HG03378 (cell line): ENCODE measurements around the gene PLXNA3.

Experiments
- ATAC-seq: cut with Tn5 transposase; IDR thresholded peaks from one replicate; pipeline ENCODE4 v1.9.1; 2021; ENCODE audit warnings: mild to moderate bottlenecking, moderate library complexity; ENCODE audit not compliant: unreplicated experiment

The PLXNA3 gene

GRCh38 chrX:154457491-154458115, 478 bp upstream of the PLXNA3 start:
- ATAC-seq: no peak

DNA sequence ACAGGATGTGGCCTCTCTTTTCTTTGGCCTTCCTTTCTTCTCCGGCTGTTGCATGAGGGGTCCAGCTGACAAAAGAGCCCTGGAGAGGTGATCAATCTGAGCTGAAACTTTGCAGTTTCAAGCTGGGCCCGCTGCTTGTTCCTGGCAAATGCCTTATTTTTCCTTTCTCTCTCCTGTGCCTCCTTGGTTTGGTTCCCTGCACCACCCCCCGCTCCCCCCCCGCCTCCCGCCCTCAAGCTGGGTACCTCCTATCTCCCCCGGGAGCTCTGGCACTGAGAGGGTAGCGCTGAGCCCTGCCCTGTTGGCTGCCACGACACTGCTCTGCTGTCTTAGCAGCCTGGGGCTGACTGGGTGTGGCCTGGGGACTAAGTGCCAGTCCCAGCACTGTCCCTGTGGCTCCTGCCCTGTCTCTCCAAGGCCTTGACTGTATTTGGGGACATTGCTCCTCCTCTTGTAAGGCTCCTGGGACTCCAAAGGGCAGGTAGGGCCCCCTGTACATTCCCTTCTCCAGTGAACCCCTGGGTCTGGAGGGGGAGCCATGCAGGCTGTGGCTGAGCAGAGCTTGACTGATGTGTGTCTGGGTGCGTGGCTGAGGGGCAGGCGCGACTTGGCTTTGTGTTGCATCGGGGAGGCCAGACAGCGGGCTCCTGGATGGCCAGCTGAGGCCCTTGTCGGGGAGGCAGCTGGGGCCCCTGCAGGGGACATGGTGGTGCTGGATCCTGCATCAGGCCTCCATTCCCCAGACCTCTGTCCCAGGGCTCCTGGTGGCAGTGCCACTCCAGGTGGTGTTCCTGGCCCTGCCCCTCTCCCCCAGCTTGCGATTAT, 1.1 kb downstream of the PLXNA3 start:
- ATAC-seq: no peak

DNA sequence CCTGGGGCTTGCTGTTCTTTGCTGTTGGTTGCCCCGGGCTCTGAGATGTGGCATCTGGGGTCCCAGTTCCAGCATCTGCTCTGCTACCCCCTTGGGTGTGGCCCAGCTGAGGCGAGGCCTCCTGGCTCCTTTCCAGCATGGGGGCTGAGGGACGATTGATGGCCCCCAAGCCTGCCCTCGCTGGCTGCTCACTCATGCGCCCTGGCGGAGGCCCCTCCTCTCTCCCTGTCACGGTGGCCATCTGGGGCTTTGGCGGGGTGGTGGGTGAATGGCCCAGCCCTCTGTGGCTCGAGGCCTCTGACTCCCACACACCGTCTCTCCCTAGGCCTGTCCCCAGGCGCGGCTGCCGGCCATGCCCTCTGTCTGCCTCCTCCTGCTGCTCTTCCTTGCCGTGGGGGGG, 1.8 kb downstream of the PLXNA3 start:
- ATAC-seq: no peak

DNA sequence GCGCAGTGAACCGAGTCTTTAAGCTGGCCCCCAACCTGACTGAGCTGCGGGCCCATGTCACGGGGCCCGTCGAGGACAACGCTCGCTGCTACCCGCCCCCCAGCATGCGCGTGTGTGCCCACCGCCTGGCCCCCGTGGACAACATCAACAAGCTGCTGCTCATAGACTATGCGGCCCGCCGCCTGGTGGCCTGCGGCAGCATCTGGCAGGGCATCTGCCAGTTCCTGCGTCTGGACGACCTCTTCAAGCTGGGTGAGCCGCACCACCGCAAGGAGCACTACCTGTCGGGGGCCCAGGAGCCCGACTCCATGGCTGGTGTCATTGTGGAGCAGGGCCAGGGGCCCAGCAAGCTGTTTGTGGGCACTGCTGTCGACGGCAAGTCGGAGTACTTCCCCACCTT, 2.2 kb downstream of the PLXNA3 start:
- no peak for ATAC-seq

DNA sequence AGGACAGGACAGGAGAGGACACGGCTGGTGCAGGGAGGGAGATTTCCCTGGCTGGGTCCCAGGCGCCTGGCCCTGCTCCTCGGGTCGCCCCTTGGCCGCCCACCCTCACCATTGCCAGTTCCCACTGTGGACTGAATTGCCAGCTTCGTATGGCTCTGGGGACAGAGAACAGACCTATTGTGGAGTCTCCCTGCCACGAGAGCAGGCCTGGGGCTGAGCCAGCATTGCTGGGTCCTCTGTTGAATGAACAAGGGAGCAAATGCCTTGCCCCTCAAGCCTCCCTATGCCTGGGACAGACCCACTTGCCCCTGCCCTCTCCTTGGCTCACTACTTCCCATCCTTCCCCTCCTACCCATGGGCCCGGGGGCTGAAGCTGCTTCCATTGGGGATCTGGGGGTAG, 4.3 kb downstream of the PLXNA3 start:
- ATAC-seq: no peak

DNA sequence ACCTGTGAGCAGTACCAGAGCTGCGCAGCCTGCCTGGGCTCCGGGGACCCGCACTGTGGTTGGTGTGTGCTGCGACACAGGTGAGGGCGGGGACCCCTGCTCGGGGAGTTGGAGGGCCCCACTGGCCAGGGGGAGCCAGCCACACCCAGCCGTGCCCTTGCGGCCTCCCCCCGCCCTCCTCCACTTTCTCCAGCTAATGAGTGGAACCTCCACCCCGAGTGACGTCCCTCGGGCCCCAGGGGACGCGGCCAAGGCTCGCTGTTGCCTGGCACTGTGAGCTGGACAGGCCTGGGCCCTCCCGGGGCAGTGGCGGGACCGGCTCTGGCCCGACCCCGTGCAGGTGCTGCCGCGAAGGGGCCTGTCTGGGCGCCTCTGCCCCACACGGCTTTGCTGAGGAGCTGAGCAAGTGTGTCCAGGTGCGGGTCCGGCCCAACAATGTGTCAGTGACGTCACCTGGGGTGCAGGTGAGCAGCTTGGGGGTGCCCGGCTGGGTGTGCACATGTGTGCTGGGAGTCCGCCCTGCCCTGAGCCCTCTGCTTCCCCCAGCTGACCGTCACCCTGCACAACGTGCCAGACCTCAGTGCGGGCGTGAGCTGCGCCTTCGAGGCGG, 5.6 kb downstream of the PLXNA3 start:
- ATAC-seq: no peak

DNA sequence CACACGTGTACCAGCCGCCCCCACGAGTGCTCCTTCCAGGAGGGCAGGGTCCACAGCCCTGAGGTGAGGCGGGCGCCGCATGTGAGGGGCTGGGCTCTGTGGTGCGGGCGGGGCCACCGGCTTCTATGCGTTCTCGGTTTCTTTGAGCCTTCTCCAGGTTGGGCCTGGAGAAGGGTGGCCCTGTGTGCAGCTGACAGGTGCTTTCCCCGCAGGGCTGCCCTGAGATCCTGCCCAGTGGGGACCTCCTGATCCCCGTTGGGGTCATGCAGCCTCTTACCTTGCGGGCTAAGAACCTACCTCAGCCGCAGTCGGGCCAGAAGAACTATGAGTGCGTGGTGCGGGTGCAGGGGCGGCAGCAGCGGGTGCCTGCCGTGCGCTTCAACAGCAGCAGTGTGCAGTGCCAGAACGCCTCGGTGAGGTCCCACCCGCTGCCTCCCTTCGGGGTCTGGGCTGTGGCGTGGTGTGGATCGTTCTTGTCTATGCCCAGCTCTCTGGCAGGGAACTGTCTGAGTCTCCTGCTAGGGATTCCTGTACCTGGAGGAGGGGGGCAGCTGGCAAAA, 6.8 kb downstream of the PLXNA3 start:
- ATAC-seq: no peak

GRCh38 chrX:154465601-154466000, 7.5 kb downstream of the PLXNA3 start:
- ATAC-seq: no peak

DNA sequence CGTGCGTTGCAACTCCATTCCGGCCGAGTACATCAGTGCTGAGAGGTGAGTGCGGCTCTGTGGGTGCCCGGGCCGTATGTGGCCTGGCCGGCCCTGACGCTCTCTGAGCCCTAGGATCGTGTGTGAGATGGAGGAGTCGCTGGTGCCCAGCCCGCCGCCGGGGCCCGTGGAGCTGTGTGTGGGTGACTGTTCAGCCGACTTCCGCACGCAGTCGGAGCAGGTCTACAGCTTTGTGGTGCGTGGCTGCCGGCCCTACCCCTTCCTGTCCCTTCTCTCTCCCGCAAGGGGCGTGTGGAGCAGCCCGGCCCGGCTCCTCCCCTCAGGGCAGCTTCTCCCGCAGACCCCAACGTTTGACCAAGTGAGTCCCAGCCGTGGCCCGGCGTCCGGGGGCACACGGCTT, 8.0 kb downstream of the PLXNA3 start:
- no peak for ATAC-seq

DNA sequence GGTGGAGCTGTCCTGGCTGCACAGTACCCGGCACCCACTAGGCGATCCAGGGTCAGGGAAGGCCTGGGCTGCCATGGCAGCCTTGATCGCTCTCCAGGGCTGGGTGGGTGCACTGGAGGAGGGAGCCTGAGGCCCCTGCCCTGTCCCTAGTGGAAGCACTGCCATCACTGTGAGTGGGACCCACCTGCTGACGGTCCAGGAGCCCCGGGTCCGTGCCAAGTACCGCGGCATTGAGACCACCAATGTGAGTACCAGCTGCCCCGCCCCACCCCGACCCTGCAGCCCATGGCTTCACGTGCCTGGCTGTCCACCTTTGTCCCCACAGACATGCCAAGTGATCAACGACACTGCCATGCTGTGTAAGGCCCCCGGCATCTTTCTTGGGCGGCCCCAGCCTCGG, 8.8 kb downstream of the PLXNA3 start:
- ATAC-seq: no peak

GRCh38 chrX:154467556-154467955, 9.5 kb downstream of the PLXNA3 start:
- no peak for ATAC-seq

- no peak for ATAC-seq
Observed at GRCh38 chrX:154468217-154468616, 10.1 kb downstream of the PLXNA3 start.

GRCh38 chrX:154469114-154469513, 11.0 kb downstream of the PLXNA3 start:
- ATAC-seq: no peak

DNA sequence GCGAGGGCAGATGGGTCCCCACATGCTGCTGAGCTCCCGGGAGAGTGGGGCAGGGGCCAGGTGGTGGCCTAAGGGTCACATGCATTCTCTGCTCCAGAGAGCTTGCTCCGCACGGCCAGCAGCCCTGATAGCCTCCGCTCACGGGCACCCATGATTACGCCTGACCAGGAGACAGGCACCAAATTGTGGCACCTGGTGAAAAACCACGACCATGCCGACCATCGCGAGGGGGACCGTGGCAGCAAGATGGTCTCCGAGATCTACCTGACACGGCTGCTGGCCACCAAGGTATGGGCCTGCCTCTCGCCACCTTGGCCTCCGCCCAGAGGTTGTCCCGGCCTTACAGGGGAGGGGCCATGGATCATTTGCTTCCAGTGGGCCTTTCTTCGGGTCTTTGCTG, 11.8 kb downstream of the PLXNA3 start:
- no peak for ATAC-seq

DNA sequence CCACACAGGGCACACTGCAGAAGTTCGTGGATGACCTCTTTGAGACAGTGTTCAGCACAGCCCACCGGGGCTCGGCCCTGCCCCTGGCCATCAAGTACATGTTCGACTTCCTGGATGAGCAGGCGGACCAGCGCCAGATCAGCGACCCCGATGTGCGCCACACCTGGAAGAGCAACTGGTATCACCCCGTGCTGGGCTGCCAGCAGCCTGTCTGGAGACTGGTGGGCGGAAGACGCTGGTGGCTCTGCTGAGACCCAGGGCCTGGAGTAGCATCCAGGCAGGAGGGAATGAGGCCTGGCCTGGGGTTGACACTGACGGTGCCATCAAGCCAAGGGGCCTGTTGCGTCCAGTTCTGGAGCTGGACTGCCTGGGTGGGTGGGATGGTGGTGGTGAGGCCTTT, 12.4 kb downstream of the PLXNA3 start:
- no peak for ATAC-seq

DNA sequence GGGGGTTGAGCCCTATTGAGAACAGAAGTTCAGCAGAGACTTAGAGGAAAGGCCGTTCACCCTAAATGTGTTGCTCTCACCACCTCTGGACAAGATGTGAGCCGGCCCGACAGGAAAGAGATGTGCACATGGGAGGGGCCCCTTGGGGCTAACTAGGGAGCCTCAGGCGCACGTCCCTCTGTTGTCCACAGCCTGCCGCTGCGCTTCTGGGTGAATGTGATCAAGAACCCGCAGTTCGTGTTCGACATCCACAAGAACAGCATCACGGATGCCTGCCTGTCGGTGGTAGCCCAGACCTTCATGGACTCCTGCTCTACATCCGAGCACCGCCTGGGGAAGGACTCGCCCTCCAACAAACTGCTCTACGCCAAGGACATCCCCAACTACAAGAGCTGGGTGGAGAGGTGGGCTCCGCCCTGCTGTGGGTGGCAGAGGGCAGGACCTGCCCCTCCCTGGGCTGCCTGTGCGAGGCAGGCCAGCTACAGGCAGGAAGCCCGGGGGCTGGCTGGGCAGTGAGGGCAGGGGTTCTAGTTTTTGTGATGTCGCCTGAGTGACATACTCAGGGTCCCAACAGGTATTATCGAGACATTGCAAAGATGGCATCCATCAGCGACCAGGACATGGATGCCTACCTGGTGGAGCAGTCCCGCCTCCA, 13.0 kb downstream of the PLXNA3 start:
- ATAC-seq: no peak

DNA sequence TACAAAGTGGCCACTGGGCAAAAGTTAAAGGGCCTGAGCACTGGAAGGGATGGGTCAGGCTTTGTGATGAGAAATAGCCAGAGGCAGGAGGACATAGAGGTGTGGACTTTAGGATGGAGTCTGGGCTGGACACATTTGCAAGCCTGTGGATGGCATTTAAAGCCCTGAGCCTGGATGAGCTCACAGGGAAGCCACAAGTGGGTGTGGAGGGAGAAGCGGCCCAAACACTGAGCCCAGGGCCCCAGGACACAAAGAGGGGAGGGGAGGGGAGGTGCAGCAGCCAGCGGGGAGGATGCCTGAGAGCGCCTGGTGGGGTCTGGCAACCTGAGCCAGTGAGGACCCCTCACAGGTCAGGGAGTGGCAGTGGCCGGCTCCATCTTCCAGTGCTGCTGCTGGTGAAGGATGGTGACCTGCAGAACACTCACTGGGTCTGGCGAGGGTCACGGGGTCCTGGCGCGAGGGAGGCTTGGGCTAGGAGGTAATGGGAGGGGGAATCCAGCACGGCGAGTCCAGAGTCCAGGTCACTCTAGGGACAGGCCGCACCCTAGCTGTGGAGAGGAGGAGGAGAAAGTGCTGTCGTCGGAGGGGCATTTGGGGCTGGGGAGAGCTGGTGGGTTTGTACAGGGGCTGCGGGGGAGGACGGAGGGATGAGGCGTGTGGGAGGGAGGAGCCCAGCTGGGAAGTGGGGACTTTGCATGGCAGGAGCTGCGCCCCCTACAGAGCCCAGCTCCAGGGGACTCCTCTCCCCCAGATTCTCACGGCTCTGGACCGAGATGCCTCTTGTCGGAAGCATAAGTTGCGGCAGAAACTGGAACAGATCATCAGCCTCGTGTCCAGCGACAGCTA, 14.0 kb downstream of the PLXNA3 start:
- ATAC-seq: no peak

DNA sequence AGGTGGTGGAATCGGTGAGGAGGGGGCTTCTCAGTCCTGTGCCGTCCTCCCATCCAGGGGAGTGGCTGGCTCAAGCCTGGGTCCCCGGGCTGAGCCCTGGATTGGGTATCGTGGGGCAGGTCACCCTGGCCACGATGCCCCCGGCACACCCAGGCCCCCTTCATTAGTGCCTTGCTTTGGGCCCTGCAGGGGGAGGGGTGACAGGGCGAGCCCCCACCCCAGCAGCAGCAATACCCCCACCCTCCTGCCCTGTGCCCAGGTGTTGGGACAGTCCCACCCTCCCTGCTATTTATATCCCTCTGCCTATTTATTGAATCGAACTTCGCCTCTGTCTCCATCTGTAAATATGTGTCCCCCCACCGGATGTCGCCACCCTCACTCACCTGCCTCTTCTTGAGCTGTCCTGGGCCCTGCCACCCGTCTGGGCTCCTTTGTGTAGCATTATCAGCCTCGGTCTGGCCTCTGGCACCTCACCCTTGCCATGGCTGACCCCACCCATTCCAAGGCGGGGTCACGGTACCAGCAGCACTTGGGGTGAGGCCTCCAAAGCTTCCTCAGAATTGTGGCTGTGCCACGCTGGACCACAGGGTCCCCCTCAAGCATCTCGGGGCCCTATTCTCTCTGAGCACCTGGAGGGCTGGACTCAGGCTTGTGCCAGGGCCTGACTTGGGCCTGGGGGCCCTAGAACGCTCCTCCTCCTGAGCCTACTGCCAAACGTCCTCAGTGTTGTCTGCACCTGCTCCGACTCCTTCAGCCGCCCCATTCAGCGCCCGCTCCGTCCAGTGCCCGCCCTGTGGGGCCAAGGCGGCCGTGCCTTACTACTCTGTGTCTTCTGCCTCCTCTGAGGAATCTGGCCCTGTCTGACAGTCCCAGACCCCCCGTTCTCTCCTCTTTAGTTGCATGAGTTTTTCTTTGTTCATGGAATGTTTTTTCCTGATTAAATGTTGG, 14.9 kb downstream of the PLXNA3 start:
- ATAC-seq: no peak

GRCh38 chrX:154473683-154474082, 15.6 kb downstream of the PLXNA3 start:
- ATAC-seq: no peak
